Renal pelvis (tissue), 4 donors: ENCODE results near the gene FCER2. TPM values are rescaled to one million over a fixed set of nuclear protein-coding genes. Genes with fewer than 3 reads are reported as not detected.

Experiments used
- DNase-seq: peaks from one replicate; pipeline ENCODE4 v3.0.0-alpha.2; 2013
- polyA plus RNA-seq, 3 donors: library from polyadenylated mRNA; unstranded; fragments of 120-200 nt; gene quantifications; one replicate each; pipeline ENCODE4 v1.2.1, GENCODE V29; 2013; ENCODE audit not compliant: insufficient read length in 3 of 3

The FCER2 gene
- polyA plus RNA-seq, 3 donors, result 0.12 to 0.17 TPM; not detected in 1

DNA sequence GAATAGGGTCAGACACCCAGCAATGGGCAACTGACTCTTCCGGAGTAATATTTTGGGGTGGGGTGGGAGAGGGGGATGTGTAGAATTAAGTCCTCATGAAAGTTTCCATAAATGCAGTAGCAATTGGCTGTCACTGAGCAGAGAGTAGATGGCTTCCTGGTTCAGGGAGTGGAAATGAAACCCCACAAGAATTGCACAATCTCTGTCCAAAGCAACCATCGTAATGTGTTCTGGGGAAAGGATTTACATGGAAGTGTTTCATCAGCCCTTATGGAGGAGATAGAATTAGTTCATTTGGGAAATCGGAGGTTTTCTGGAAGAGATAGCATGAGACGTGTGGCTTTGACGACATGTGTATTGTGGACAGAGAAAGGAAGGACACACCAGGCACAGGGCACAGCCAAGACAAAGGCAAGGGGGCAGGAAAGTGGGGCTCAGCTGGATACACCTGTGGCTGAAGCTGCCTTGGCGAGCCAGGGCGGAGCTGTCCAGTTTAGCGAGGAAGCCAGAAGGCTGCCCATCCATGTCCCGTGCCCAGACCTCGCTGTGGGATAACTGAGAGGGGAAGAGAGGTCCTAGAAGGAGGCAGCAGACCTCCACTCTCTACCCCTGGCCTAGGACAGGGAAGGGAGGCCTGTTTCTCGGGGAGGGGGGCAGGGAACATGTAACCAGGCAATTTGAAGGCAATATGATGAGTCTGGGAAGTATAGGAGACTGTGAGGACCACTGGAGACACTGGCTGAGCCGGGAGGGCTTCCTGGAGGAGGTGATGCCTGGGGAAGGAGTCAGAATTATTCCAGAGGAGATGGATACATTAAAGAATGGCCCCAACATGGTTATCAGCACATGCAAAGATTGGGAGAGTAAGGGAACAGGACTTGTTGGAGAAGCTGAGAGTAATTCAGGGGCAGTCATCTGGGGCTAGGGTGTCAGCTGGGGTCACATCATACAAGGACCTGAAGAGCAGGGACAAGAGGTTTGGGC, 32.6 kb upstream of the FCER2 start:
- no peak for DNase-seq

DNA sequence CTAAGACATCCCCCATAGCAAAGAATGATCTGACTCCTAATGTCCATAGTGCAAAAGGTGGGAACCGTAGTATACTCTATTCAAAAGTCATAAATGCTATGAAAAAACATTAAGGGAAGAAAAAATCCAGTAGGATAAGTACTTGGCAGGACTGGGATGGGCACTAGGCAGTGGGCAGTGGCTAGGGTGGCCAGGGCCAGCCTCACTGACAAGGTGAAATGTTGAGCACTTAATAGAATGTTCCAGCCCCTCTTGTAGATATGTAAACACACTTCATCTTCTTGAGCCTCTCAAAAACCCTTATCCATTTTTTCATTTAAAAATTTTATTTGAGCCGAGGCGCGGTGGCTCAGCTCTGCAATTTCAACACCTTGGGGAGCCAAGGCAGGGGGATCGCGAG, 31.4 kb upstream of the FCER2 start:
- no peak for DNase-seq

DNA sequence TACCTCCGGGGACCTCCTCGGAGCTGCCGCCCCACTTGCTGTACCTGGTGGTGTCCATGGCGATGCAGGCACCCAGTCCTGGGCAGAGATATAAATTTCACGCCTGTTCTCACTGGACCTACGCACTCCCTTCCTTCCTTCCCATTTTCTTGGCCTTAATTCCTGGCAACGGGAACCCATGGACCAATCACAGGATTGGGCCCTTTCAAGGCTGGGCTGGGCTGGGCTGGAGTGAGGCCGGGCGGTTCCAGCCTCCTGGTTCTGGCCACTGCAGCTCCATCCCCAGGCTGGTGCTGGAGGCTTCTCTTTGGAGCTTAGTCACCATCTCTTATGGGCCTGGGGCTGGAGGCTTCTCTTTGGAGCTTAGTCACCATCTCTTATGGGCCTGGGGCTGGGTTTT, 30.1 kb upstream of the FCER2 start, which contains the start of gene CLEC4G:
Gene CLEC4G, minus strand, starts transcription at position 66 of the 400 bp plus-strand sequence. Its CDS starts 8 bp downstream, at position 58.
- DNase-seq, result no peak

DNA sequence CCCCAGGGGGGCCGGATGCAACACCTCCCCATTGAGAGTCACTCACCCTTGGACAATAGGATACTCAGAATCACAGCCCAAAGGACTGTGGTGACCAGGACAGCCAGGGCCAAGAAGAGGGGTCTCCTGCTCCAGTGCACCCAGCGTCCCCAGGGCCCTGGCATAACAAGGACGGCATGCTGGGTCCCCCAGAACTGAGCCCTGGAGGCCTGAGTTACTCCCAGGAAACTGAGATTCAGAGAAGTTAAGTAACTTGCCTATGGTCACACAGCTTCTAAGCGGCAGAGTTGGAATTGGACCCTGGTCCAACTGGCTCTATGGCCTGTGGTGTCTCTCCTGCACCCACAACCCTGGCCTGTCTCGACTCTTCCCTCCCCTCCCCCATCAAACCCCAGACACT, 29.7 kb upstream of the FCER2 start:
- DNase-seq, result no peak

DNA sequence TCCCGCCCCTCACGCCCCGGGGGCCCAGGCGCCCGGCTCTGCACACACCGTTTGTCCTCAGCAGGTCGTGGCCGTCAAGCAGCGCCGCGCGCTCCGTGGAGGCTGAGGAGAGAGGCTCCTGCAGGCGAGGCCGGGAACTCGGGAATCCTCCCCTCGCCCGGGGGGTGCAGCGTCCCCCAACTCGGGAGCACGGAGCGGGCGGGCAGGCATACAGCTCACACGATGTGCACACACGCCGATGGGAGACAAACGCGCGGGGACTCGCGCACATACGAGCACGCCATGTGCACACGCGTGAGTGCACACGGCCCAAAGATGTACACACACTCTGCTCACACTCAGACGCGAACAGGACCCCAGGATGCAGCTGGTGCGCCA, 29.3 kb upstream of the FCER2 start:
- no peak for DNase-seq

DNA sequence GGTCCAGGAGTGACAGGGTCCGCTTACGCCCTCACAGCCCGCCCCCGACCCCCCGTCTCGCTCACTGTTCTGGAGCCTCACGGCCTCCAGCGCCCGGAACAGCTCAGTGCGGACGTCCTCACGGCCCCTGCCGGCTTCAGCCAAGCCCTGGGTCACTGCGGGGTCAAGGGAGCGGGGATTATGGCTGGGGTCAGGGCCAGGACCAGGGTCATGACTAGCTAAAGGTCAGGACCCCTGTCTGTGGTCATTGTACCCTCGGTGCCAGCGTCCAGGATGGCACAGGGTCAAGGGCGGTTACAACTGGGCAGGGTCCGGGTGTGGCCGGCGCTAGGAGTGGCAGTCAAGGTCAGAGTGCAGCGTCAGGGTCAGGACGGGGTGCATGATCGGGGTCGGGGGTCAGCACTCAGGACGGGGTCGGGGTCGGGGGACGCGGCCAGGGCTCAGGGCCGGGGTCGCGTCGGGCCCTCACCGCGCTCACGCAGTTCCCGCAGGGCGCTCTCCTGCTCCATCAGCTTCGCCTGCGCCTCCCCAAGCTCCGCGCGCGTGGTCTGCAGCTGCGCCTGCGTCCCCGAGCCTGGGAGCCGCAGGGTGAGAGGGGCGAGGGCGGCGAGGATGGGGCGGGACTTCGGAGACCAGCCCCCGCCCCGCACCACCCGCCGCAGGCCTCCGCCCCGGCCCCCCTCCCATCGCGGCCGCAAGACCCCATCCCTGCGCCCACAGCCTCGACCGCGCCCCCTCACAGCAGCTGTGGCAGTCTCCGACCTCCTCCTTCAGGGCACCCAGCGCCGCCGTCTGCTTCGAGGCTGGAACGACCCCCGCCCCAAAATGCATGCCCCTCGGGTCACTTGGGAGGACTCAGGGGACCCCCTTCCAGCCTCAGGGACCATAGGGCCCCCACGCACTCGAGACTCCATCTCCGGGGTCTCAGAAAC, 28.6 kb upstream of the FCER2 start:
- DNase-seq, result no peak

DNA sequence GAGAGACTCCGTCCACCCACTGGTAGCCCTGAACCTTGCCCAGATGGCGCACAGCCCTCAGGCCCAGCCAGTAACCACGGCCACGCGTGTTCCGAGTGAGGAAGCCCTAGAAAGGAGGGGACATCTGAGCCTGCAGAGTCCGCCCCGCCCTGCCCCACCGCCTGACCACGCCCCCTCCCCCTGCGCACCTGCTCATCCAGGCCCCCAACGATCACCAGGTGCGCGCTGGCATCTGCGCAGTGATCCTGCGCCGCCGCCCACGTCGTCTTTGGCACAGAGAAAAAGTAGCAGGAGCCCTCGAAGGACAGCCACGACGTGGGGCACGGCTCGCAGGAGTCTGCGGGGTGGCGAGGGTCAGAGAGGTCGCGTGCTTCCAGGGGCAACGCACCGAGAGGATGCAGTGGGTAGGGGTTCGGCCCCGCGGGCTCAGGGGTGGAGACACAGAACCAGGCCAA, 27.9 kb upstream of the FCER2 start:
- DNase-seq, result no peak

DNA sequence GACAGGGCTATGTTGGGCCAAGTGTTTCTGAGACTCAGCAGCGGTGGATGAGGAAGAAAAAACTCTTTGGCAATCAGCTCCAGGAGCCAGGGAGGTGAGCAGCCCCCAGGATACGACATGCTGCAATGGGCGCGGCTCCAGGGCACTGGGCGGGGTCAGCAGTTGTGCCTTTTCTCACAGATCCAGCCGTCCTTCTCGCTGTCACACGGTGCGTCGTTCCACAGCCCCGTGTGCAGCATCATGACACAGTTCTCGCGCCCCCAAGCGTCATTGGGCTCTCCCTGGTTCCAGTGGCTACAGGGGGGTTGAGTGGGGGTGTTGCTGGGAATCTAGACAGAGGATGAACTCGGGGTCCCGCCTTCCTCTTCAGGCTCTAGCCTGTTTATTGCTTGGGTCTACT, 27.3 kb upstream of the FCER2 start:
- DNase-seq, result no peak

DNA sequence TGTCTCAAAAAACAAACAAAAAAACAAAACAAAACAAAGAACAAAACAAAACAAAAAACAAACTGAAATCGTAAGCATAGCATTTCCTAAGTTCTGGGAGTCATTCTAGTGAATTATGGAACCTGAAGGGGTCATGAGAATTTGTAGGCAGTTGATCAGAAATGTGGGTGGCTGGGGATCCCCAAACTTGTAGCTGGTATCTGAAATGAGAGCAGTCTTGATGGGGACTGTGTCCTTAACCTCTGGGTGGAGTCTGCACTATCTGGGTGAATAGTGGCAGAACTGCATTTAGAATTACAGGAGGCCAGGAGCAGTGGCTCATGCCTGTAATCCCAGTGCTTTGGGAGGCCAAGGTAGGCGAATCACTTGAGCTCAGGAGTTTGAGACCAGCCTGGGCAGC, 23.9 kb upstream of the FCER2 start:
- no peak for DNase-seq

DNA sequence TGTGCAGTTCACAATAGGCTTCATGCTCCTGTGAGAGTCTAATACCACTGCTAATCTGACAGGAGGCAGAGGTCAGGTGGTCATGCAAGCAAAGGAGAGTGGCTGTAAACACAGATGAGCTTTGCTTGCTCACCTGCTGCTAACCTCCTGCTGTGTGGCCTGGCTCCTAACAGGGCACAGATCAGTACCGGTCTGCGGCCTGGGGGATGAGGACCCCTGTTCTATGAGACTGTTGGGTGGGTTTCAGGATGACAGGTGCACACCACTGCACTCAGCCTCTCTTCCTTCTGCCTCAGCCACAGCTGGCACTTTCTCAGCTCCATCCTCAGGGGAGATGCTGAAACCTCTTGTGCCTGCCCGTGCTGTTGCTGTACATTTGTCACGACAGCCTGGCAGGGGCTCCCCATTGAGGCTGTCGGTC, 20.3 kb upstream of the FCER2 start:
- no peak for DNase-seq

DNA sequence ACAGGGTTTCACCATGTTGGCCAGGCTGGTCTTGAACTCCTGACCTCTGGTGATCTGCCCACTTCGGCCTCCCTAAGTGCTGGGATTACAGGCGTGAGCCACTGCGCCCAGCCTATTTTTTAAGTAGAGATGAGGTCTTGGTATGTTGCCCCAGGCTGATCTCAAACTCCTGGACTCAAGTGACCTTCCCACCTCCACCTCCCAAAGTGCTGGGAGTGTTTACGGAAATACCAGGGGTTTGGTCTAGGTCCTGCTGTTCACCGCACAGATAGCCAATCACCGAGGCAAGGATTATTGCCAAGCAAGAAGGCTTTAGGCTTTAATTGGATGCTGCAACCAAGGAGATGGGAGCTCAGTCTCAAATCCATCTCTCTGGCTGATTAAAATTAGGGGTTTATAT, 18.4 kb upstream of the FCER2 start:
- no peak for DNase-seq

DNA sequence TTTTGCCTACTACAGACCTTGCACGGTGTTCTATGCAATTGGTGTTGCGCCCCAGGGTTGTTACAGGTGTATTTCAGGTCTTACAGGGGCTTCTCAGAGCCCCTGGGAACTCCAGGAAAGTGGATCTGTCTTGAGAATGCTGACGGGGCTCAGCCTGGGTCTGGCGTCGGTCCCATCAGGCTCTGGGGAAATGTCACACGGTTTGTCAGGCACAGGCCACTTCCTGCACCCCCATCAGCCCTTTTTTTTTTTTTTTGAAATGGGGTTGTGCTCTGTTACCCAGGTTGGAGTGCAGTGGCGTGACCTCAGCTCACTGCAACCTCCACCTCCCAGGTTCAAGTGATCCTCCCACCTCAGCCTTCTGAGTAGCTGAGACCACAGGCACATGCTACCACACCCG, 16.7 kb upstream of the FCER2 start:
- no peak for DNase-seq

DNA sequence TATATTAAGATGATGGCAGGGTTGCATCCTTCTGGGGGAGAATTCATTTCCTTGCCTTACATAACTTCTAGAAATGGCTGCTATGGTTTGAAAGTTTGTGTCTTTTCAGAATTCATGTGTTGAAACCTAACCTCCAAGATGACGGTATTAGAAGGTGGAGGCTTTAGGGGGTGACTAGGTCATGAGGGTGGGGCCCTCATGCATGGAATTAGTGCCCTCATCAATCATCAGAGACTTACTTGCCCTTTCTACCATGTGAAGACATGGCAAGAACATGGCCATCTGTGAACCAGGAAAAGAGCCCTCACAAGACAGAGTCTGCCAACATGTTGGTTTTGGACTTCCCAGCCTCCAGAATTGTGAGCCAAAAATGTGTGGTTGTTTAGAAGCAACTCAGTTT, 14.8 kb upstream of the FCER2 start:
- DNase-seq, result no peak

DNA sequence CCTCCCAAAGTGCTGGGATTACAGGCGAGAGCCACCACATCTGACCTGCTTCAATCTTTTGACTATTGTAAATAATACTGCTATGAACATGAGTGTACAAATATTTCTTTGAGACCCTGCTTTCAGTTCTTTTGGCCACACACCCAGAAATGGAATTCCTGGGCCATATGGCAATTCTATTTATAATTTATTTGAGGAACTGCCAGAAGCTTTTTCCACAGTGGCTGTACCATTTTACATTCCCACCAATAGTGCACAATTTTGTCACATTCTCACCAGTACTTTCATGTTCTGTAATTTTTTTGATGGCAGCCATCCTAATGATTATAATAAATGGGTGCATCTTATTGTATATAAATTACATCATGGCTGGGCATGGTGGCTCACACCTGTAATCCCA, 13.7 kb upstream of the FCER2 start:
- no peak for DNase-seq

DNA sequence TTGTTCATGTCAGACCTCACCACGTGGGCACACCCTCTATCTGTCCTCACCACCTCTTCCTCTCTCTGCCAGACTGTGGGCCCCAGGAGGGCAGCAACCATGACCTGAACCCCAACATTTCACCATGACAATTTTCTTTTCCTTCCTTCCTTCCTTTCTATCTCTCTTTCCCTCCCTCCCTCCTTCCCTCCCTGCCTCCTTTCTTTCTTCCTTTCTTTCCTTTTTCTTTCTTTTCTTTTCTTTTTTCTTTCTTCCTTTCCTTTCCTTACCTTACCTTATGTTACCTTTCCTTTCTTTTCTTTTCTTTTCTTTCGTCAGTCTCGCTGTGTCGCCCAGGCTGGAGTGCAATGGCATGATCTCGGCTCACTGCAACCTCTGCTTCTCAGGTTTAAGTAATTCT, 8.7 kb upstream of the FCER2 start:
- no peak for DNase-seq

DNA sequence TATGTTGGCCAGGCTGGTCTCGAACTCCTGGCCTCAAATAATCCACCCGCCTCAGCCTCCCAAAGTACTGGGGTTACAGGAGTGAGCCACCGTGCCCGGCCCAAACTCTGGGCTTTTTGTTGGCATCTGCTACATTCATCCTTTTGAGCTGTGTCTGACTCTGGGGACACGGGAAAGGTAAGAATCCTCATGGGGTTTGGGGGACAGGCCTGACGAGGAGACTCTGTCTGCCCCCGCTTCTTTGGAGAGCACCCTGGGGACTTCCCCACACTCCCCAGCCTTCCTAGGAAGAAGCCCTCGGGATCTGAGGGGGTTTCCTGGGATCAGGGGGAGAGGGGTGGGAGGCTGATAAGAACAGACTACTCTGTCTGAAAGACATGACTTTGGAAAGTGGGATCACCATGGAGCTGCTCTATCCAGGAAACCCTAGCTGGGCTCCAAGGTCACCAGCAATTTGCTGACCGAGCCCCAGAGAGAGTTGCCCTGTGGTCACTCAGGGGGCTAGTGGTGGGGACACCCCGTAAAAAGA, 8.1 kb upstream of the FCER2 start:
- no peak for DNase-seq

DNA sequence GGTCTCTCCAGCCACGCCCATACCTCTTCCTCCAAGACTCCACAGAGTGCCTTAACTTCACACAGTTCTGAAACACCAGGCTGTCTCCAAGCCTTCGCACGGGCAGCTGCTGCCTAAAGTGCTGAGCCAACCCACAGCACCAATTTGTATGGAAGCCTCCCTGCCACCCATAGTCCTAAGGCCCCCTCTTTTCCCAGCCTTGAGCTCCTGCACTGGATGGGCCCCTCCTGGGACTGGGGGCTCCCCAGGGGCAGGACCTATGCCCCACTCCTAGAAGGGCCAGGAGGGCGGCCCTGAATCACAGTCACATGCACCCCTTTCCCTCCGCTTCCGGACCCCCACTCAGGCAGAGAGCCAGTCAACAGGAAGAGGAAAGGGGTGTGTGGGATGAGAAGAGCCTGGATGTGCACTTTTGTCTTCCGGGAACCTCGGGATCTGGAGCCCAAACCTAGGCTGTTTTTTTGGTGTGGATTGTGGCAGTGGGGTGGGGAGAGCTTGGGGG, 5.1 kb upstream of the FCER2 start:
- no peak for DNase-seq

DNA sequence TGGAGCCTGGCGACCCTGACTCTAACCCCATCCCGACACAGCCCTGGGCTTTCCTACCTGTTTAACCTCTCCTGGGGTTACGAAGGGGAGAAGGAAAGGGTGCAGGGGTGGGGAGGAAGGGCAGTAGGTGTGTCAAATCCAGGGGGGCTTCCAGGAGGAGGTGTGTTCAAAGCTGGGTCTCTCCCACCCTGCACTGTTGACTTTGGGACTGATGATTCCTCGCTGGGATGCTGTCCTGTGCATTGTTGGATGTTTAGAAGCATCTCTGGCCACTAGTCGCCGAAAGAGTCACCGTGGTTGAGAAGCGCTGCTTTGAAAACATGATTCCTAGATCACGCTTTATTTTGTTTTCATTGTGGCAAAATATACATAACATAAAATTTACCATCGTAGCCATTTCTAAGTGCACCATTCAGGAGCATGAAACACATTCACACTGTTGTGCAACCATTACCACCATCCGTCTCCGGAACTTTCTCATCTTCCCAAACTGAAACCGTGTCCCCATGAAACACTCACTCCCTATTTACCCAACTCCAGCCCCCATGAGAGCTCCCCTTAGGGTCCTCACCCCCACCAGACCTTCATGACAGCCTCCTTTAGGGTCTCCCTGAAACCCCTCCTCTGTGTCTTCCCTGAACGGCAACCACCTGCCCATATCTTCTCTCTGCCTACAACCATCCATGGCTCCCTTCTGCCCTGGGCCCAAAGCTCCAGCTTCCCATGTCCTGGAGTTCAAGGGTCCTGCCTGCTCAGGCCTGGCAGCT, 4.4 kb upstream of the FCER2 start:
- no peak for DNase-seq

DNA sequence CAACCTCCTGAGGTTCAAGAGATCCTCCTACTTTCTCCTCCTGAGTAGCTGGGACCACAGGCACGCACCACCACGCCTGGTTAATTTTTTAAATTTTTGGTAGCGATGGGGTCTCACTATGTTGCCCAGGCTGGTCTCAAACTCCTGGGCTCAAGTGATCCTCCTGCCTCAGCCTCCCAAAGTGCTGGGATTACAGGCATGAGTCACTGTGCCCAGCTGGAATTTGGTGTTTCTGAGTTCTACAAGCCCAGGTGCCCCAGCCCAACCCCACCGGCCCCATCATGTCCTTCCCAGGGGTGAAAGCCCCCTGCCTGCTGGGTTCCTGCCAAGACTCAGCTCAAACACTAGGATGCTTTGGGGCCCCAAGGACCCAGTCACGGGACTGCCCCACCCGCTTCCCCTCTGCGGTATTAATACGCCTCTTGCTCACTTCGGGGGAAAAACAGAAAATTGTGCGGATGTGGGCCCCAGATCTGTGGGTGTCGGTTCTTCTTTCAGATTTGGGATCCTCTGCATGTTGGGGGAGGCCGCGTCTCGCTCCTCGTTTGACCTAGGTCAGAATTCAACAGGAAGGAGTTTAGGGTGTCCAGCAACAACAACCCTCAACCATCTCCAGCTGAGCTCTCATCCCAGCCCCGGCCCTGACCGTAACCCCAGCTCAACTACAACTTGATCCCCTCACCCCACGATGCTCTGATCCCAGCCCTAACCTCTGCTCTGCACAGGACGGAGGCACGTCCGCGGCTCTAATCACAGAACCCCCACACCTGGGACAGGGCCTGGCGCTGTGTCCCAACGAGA, 3.7 kb upstream of the FCER2 start:
- DNase-seq, result no peak

DNA sequence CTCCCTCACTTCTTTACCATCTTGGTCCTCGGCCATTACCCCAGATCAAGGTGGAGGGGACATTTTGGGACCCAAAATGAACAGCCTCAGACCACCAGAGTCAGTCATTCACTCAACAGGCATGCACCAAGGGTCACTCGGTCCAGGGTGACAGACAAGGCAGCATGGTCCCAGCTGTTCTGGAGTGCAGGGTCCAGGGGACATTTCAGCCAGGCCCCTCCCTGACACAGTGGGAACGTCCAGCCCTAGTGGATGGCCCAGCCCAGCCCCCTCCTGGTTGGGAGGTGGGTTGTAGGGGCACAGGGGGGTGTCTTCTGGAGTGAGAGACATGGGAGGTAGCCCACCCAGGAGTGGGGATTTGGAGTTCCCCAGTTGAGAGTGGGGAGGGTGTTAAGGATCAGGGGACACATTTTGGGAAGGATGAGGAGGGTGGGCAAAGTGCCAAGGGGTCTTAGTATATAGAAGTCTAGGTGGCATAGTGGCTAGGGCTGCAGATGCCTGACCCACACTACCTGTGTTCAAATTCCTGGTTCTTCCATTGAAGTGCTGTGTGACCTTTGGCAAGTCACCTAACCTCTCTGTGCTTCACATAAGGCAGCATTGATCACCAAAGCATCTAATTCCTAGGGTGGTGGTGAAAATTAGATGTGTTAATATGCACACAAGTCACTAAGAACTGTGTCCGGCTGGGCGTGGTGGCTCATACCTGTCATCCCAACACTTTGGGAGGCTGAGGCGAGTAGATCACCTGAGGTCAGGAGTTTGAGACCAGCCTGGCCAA, 2.5 kb upstream of the FCER2 start:
- no peak for DNase-seq
